HG03280 (cell line): ENCODE measurements around the gene CDK2AP2.

Experiments
- ATAC-seq: cut with Tn5 transposase; IDR thresholded peaks from one replicate; pipeline ENCODE4 v1.9.1; 2021; ENCODE audit warnings: mild to moderate bottlenecking, moderate library complexity; ENCODE audit not compliant: unreplicated experiment

Gene CDK2AP2

DNA sequence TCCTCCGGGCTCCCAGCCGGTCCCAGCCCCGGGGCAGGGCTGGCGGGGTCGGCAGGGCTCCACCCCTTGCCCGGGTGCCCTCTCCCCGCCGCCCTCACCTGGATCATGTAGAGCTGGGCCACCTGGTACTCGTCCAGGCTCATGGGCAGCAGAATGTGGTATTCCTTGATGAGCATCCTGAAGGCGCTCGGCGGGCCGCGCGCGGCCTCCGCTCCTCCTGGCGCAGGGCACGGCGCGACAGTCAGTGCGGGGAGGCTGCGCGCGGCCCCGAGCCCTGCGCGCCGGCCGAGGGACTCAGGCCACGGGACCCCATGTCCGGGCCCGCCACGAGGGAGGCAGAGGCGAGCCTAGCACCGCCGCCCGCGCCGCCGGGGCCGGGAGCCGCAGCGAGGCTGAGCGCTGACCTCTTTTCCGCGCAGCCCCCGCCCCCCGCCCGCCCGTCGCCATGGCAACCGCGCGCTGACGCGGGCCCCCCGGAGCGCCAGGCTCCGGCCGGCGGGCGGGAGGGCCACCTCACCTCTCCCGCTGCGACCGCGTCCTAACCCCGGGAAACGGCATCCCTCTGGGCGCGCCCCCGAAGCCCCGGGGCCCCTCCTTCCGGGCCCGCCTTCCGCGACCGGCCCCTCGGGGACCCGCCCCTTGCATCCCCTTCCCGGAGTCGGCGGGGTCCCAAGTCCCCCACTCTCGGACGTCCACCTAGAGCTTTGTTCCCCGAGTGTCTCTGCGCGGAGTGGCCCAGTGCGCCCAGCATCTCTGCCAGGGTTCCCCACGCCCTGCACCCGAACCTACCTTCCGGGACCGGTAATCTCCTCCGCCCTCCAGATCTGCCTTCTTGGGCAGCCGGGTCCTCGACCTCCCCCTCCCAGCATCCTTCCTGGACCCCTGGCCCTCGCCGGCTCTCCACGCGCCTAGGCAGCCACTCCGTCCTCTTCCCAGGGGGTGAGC is 3.7 kb downstream of the CDK2AP2 start:
- no peak for ATAC-seq

DNA sequence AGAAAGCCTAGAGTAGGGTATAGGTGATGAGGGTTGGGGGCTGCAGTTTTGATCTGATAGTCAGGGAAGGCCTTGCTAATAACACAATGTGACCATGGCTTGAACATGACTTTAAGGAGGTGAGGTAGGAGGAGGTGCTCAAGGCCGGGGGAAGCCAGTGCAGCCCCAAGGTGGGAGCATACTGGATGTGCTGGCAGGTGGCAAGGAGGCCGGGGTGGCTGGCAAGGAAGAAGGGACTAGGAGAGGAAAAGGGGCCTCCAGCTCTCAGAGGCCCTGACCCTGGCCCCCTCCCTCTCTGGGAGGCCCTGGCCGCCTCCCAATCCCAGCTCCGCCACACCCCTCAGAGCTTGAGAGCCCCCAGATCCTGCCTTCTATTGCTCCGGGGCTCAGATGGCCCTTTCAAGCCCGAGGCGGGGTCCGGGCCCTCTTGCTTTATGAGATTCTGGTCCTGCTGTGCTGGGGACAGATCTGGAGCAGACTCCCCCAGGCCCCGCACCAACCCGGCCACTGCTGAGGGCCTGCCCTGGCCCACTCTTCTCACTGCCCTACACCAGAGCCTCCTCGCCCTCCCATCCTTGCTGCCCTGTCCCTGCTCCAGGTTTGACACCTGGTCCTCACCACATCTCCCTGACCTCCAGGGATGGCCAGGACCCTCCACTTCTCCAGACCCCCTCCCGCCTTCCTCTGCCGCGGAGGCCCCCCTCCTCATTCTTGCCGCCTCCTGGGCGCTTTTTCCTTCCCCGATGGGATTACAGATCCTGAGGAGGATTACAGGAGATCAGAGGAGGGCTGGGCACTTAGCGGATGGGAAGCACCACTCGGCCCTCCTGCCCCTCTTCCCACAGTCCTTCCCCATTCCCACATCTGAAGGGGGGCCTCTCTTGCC is 4.6 kb downstream of the CDK2AP2 start:
- no peak for ATAC-seq

DNA sequence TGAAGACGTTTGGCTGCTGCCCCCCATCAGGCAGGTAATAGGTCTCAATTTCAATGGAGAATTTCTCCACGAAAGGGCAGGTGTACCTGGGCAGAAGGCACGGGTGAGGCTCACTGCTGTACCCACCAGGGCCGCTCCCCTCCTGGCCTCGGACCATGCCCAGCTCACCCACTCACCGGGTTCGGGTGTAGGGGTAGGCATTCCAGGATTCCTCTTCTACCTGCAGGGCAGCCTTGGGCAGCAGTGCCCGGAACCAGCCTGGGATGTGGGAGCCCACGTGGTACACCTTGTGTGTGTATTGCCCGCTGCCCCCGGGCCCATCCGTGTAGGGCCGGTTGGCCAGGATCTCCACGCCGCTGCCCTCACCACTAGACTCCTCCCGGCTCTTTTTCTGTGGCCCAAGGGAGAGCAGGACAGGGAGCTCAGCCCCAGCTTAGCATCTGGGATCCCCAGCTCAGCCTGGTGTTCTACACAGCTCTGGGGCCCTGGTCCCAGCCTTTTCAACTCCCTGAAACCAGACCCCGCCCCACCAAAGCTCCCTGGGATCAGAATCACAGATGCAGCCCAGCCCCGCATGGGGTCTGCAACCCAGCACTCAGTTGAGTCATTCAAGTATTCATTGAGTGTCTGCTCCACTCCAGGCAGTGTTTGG is 5.5 kb downstream of the CDK2AP2 start:
- ATAC-seq, result no peak

DNA sequence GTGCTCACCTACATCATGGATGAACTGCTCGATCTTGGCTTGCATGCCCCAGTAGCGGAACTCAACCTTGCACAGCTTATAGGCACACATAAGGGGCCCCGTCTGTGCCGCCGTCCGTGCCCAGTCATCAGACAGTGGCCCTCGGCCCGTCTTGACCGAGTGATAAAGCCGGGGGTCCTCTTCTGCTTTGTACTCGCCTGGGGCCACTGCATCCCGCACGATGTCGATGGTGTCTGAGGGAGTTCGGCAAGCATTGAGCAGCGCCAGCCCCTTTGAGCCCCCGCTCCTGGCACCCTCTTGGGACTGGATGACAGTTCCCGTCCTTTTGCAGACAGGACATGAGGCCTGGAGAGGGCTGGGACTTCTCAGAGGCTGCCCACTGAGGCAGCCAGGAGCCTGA is 6.1 kb downstream of the CDK2AP2 start:
- no peak for ATAC-seq

DNA sequence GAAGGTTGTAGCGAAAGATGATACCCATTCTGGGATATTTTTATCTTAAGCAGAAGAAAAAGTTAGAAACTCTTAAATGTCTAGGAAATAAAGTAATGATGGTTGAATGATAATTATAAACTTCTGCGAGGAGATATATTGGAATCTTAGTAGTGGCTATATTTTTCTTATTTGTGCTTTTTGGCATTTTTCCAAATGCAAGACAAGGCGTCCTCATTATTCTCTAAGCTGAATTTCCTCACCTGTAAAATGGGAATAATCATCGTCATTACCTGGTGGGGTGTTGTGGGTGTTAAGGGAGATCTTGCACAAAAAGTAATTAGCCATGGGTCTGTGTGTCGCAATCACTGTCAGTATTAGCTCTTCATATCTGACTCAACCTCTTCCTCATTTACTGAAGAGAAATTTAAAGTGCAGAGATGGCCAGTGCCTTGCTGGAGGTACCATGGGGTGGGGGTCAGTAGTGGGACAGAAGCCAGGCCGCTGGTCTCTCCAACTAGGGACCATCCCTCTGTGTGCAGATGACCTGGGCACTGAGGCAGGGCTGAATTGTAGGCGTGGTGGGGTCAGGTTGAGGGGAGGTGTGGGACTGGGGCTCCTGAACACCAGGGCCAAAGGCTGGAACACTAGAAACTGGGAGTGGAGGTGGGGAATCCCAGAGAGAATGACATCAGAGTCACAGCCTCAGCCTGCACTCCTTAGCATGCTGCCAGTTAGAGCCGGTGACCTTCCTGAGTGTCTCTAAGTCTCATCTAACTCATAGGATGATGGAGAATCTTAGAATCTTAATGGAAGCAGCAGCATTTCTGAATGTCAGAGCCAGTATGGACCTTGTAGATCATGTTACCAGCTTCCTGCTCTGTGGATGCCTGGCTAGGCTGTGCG is 6.9 kb downstream of the CDK2AP2 start:
- no peak for ATAC-seq

DNA sequence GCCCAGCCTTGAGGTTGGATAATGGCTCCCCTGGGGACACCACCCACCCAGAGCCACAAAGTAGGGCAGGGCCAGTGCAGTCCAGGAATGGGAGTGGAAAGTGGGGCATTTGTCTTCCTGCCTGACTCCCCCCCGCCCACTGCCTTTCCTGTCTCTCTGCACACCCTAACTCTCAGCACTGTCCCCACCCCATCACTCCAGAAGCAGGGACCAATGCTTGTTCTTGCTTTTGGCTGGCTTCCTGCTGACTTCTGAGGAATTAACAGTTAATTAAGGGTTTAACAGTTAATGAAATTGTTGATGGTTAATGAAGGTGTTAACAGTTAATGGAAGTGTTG is 7.5 kb downstream of the CDK2AP2 start:
- no peak for ATAC-seq

DNA sequence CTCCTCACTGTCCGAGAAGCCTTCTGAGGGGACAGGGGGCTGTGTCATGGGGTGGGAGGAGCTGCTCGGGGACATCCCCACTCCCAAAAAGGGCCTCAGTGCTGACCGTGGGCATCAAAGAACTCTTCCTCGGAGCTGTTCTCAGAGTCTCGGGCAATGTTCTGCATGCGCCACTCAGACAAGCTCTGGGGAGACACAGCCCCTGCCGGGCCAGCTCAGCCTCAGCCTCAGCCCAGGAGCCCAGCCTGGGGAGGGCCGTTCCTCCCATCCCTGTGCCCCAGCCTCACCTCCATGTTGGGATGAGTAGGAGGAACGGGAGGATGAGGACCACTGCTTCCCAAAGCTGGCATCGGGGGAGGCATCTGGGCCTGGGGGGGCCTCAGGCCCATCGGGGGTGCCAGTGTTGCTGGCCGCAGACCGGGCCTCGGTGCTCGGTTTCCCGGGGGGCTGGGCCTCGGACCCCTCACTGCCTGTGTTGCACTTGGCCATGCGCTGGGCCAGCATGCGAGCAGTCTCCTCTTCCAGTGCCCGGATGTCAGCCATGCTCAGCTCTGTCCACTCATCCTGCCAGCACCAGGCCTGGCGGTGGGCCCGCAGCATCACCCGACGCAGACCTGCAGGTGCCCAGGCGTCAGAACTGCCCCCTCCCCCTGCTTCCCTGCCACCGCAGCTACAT is 8.0 kb downstream of the CDK2AP2 start:
- no peak for ATAC-seq

DNA sequence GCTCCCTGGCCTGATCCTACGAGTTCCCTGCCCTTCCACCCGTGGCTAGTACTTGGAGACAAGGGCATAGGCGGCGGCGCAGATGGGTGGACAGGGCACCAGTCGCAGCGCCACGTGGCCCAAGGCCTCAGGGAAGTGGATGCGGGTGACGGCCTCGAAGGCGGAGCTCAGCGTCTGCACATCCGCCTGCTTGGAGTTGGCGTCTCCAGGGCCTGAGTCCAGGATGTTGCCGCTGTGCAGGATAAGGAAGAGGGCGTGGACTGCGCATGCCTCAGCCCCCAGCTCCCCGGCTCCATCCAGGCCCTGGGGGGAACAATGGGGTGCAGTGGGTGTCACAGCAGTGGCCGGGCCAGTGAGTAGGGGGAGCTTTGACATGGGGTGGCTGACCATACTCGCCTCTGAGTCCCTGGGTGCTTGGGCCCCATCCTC is 9.4 kb downstream of the CDK2AP2 start:
- ATAC-seq, result no peak

DNA sequence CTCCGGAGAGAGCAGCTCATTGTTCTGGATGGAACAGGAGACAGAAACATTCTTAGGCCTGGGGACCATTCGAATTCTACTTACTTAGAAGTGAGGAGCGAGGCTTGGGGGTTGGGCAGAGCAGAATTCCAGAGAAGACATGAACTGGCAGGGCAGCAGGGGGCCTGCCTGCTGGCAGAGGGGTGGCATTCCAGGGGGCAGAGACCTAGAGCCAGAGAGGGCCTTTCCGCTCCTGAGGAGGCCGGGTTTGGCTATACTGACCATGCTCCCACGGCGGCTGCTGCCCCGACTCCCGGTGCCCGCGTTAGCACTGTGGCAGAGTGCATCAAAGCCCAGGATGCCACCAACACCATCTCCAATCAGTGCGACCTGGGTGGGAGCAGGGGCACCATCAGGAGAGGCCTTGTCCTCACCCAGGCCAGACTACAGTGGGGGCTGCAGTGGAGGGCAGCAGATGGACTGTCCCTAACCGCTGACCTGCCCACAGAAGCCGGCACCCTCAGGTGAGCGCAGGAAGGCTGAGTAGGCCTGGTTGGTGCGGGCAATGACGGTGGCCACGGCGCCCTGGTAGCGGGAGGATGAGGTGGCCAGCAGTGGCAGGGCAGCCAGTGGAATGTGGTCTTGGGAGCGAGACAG is 10.2 kb downstream of the CDK2AP2 start:
- no peak for ATAC-seq

DNA sequence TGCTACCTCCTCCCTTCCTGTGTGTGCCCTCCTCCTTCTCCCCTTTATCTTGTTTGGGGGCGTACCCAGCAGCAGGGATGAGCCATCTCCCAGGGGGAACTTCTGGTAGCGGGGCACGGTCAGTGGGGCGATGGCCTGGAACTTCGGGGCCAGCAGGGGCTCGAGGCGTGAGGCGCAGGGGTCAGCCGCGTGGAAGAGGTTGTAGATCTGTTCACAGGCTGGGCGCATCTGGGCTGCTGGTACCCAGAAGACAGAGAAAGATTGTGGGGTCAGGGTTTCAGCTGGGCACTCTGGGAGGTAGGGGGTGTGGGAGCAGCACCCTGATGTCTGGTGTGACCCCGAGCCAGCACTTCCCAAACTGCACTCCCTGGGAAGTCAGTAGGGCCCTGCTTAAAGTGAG is 11.8 kb downstream of the CDK2AP2 start:
- ATAC-seq, result no peak

DNA sequence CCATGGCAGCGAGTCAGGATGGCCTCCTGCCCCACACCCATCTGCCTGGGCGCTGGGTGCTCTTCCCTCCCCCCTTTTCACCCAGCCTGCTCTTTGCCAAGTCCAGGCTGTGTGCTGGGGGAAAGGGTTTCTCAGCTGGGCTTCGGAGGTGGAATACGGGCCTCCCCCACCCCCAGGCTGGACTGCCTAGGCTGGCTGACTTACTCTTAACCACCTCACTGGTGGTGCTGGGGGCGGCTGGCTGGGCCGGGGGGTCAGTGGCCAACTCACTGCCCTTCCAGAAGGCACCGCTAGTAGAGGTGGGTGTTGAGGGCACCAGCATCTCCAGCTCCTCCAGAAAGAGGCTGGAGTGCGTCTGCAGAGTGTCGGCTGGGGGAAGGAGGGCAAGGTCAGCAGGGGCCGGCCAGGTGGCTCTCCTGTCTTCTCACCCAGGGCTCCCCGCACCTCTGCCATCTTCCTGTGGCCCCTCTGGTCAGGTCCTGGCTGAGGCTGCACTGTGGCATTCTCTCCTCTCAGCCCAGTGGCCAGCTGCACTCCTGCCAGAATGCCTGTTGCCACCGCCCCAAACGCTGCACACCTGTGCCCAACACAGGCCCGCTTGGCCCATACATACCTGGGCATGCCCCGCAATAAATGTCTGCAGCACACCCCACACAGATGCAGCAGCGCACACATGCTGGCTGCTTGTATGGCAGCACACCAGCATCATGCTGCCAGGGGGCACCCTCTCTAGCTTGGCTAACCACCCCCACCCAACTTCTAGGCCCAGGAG is 12.5 kb downstream of the CDK2AP2 start:
- no peak for ATAC-seq

DNA sequence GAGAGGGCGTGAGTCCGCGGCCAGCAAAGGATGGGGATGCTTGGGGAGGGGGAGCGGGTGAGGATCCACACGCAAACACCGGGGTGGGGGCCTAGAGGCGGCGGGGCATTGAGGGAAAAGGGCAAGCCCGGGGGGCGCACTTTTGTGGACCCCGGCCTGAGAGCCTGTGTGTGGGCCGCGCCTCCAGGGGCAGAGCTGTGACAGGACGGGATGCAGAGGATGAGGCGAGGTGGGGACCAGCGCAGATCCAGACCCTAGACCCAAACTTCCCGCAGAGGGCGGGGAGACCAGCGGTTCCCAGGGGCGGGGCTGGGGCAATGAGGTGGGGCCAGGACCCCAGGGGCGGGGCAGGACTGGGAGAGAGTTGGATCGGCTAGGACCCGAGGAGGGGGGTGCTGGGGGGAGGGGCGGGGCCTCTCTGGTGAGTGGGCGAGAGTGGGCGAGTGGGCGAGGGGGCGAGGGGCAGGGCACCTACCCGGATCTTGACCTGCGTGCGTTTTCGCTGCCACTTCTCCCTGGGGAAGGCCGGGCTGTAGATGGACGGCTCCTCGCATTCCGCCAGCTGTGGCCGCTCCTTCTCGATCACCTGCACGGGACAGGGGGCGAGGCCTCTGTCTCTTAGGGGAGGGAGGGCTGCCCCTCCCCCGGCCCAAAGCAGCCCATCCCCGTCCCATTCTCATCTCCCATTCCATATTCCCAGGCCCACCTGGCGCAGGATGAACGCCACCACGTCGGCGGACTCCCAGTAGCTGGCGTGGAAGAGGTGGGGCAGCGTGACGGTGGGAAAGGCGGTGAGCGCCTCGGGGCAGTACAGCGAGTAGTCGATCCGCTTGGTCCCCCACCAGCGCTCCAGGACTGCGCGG is 13.4 kb downstream of the CDK2AP2 start:
- ATAC-seq, result no peak

DNA sequence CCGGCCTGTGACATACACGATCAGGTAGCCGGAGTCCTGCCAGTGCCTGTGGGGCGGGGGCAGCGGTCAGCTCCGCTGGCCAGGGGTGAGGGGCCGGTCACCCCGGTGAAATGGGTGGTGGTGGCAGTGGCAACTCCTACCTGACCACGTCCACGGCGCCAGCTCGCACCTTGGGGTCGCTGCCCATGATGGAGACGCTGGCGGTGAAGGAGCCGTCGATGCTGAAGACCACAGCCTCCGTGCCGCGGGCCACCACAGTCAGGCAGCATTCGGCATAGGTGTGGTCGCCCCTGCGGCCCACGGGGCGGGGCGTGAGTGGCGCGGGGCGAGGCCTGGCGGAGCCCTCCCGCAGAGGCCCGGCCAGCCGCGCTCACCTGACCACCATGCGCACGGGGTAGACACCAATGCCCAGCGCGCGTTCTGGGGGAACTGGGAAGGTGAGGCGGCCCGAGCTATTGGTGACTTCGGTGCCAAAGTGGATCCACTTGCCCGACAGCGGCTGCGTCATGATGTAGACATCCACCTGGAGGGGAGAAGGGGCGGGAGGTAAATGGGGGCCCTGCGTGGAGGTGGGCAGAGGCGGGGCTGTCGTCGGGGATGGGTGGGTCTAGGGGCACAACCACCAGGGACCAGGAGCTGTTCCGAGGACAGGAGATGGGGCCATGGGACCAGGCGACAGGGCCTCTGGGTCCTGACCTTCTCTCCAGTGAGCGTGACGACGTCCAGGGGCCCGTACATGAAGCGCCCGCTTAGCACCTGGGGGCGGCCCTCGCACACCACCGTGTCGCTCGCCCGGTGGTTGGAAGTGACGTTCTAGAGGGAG is 14.2 kb downstream of the CDK2AP2 start:
- ATAC-seq, result no peak

DNA sequence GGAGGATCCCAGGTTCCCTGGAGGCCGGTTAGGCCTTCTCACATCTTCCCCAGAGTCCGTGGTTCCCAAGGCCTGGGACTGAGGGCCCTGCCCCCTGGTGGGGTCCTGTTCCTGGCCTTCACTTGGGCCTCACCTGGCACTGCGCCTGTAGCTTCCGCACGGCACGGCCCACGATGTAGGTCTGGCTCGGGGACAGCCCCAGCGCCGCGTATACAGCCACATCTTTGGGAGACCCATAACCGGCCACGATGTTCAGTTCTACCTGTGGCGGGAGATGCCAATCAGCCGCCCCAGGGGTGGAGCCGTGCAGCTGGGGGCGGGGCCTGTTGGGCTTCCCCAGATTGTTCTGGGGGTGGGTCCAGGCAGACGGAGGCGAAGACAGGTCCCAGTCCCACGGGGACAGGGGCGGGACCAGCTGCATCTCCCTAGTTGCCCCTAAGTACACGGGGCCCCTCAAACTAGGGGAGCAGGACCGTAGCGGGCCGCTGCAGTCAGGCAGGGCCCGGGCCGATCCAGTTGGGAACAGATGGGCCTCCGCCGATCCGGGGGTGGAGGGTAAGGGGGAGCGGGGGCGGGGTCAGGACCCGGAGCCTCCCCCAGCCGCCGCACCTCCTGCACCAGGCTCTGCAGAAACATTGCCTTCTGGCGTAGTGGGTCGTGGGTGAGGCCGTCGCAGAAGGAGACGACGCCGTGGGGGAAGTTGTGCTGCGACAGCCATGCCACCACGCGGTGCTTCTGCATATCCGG is 15.0 kb downstream of the CDK2AP2 start:
- ATAC-seq, result no peak

DNA sequence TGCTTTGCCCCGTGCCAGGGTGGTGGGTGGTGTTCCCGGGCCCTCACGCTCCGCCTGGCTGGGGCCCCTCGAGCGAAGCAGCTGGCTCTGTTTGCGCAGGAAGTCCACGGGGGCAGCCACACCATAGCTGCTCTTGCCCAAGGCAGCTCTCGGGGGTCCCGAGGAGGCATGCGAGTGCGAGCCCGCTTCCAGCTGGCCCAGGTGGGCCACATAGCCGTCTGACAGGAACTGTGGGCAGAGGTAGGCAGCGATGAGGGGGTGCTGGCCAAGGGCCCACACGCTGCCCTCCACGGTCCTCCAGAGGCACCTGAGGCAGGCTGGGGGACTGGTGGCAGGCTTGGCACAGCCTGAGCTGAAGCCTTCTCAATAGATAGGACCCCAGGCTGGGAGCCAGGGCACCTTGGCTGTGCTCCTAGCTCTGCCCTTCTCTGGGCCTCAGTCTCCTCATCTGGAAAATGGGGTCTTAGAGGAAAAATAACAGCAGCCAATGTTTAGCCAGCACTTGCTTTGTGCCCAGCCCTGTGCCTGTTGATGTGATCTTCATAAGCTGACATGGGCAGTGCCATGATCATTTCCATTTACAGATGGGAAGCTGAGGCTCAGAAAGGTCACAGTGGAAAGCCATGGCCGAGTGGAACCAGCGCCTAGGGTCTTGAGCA is 15.8 kb downstream of the CDK2AP2 start:
- ATAC-seq, result no peak
